ENCODE results near the gene PCP4L1. TPM values are rescaled to one million over a fixed set of nuclear protein-coding genes. Genes with fewer than 3 reads are reported as not detected.

Gene PCP4L1
- total and polyA plus RNA-seq, 2 donors from 2014 or later = 1.2 to 1.3 TPM

GRCh38 chr1:161300478-161300877 lies 41.9 kb downstream of the PCP4L1 start:
- TF ChIP-seq CTCF (IDR thresholded peaks at IDR 0.05; ENCODE audit: borderline replicate concordance, extremely low read depth, insufficient read depth) = no peak
- FAIRE-seq (no peak), DNase-seq (no peak)
- H3K27me3 ChIP-seq (ENCODE audit: control insufficient read depth, insufficient read depth, low read length) = no peaks in the 10 kb centered on the region
- no peak overlapping the region for H3K27ac ChIP-seq (ENCODE audit: low read depth in 2 of 2, low read length in 2 of 2)
- no peaks in the 10 kb centered on the region for H3K36me3 ChIP-seq (ENCODE audit: control insufficient read depth in 2 of 3, insufficient read depth in 3 of 3, low read length in 3 of 3)
- no peak overlapping the region for H3K9ac ChIP-seq (ENCODE audit: low read length in 3 of 3)
- intact Hi-C loops (cut with DNase I) = no loop called here
- H3K9me3 ChIP-seq (ENCODE audit: control insufficient read depth in 2 of 3, insufficient read depth in 1 of 3, low read length in 3 of 3) = no peaks in the 10 kb centered on the region
- H3K4me1 ChIP-seq (ENCODE audit: control insufficient read depth in 2 of 3, insufficient read depth in 2 of 3, low read depth in 1 of 3, low read length in 3 of 3) = peaks cover 0 to 2% (median 0%) of the 10 kb centered on the region in 3 donors
- no peak overlapping the region for H3K4me3 ChIP-seq (ENCODE audit: low read length in 3 of 3)

- peak overlapping the region; percentile 84 to 92 (median 90) for H3K4me3 ChIP-seq (ENCODE audit: low read length in 3 of 3)
- DNase-seq = peak in 3 of 5 donors; percentile 5 to 17 (median 10)
- FAIRE-seq = no peak
- intact Hi-C loops (cut with DNase I) = no loop called here
- peaks cover 0 to 5% (median 0%) of the 10 kb centered on the region in 3 donors for H3K4me1 ChIP-seq (ENCODE audit: control insufficient read depth in 2 of 3, insufficient read depth in 2 of 3, low read depth in 1 of 3, low read length in 3 of 3)
- H3K27ac ChIP-seq (ENCODE audit: low read depth in 2 of 2, low read length in 2 of 2) = peak overlapping the region; percentile 18 to 44
- H3K9ac ChIP-seq (ENCODE audit: low read length in 3 of 3) = peak overlapping the region; percentile 51 to 76 (median 73)
- H3K36me3 ChIP-seq (ENCODE audit: control insufficient read depth in 2 of 3, insufficient read depth in 3 of 3, low read length in 3 of 3) = no peaks in the 10 kb centered on the region
- H3K9me3 ChIP-seq (ENCODE audit: control insufficient read depth in 2 of 3, insufficient read depth in 1 of 3, low read length in 3 of 3) = no peaks in the 10 kb centered on the region
- H3K27me3 ChIP-seq (ENCODE audit: control insufficient read depth, insufficient read depth, low read length) = no peaks in the 10 kb centered on the region
- TF ChIP-seq CTCF (IDR thresholded peaks at IDR 0.05; ENCODE audit: borderline replicate concordance, extremely low read depth, insufficient read depth) = no peak
Observed at GRCh38 chr1:161304927-161305866, 46.7 kb downstream of the PCP4L1 start.

GRCh38 chr1:161305867-161306519 lies 47.4 kb downstream of the PCP4L1 start:
- H3K4me3 ChIP-seq (ENCODE audit: low read length in 3 of 3) = peak overlapping the region; percentile 84 to 92 (median 90)
- intact Hi-C loops (cut with DNase I) = no loop called here

More at GRCh38 chr1:161305867-161306519, 47.4 kb downstream of the PCP4L1 start:
- H3K36me3 ChIP-seq (ENCODE audit: control insufficient read depth in 2 of 3, insufficient read depth in 3 of 3, low read length in 3 of 3) = no peaks in the 10 kb centered on the region
- FAIRE-seq (no peak), DNase-seq (peak; percentile 89 to 95 (median 91))
- H3K9me3 ChIP-seq (ENCODE audit: control insufficient read depth in 2 of 3, insufficient read depth in 1 of 3, low read length in 3 of 3) = no peaks in the 10 kb centered on the region
- H3K9ac ChIP-seq (ENCODE audit: low read length in 3 of 3) = peak overlapping the region; percentile 73 to 76 (median 75)
- peak; percentile 39 for TF ChIP-seq CTCF (IDR thresholded peaks at IDR 0.05; ENCODE audit: borderline replicate concordance, extremely low read depth, insufficient read depth)
- H3K27me3 ChIP-seq (ENCODE audit: control insufficient read depth, insufficient read depth, low read length) = no peaks in the 10 kb centered on the region
- H3K4me1 ChIP-seq (ENCODE audit: control insufficient read depth in 2 of 3, insufficient read depth in 2 of 3, low read depth in 1 of 3, low read length in 3 of 3) = peaks cover 0 to 5% (median 0%) of the 10 kb centered on the region in 3 donors
- H3K27ac ChIP-seq (ENCODE audit: low read depth in 2 of 2, low read length in 2 of 2) = peak overlapping the region; percentile 18 to 73
